RWPE1 (cell line): Measurements from ENCODE around the gene ZNF710.
"Not testable (repeated sequence)": the region's sequence is repeated elsewhere in the genome, so short reads cannot be mapped to it uniquely, and the experiment has no call there.

Source experiments
- CTCF ChIA-PET: fragments of 350-600 bp; sonication (Branson Sonifier 250); formaldehyde crosslinking; extraction: SDS; loops from one replicate; lab custom pipeline; 2021; lab: Yijun Ruan, JAX
- POLR2A ChIA-PET: fragments of 400-600 bp; formaldehyde crosslinking; extraction: SDS; loops from one replicate; lab custom pipeline; 2020; ENCODE audit warnings: antibody characterized with exemption; ENCODE audit not compliant: low non-redundant PET; lab: Yijun Ruan, JAX
- DNase-seq: peaks from one replicate; pipeline ENCODE4 v3.0.0; 2012; ENCODE audit warnings: low spot score
- H3K27ac ChIP-seq: fragments of 450-650 bp; 2 replicates; pipeline ENCODE4 v1.5.1; 2017
- TF ChIP-seq, protein P1 (sequence below): fragments of 450-650 bp; conservative IDR thresholded peaks from 2 replicates; pipeline ENCODE4 v1.5.1; 2017; ENCODE audit warnings: low read depth, mild to moderate bottlenecking

ZNF710 gene, protein sequence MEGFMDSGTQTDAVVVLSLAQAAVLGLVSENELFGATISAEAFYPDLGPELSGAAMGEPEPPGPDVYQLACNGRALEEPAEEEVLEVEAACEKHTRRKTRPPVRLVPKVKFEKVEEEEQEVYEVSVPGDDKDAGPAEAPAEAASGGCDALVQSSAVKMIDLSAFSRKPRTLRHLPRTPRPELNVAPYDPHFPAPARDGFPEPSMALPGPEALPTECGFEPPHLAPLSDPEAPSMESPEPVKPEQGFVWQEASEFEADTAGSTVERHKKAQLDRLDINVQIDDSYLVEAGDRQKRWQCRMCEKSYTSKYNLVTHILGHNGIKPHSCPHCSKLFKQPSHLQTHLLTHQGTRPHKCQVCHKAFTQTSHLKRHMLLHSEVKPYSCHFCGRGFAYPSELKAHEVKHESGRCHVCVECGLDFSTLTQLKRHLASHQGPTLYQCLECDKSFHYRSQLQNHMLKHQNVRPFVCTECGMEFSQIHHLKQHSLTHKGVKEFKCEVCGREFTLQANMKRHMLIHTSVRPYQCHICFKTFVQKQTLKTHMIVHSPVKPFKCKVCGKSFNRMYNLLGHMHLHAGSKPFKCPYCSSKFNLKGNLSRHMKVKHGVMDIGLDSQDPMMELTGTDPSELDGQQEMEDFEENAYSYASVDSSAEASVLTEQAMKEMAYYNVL

DNA sequence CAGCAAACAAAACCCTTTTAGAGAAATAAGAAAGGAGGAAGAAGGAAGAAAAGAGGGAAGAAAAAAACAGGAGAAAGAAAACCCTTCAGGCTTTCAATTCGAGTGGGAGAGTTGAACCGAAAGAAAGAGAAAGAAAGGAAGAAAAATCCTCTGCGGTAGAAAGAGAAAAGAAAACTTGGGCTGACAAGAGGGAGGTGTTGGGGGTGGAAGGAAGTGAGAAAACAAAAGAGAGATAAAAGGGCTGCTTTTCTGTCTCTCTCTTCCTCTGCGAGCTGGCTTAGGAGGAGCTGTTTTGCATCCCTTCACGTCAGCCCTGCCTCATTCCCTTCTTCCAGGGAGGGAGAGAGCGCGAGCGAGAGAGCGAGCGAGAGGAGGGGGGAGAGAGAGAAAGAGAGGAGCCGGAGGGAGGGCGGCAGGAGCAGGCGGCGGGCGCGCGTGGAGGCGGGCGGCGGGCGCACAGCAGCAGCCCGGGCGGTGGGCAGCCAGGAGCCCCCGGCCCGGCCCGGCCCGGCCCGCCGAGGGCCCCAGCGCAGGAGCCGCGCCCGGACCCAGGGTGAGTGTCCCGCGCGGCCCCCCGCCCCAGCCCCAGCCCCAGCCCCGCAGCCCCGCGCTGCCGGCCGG, at the start of gene ZNF710:
Gene ZNF710 (plus strand): TSS at position 263 of the 621 bp plus-strand sequence. CDS start 65,814 bp downstream, outside the sequence.
- ChIA-PET POLR2A (no interaction called here), CTCF (interaction anchor here (0.5 kb wide), 1 partner anchor 11 kb away, joined by 4 read pairs; no protein-coding TSS in a partner anchor)
- H3K27ac ChIP-seq, result peak within 1 kb of the TSS; percentile 97
- TF ChIP-seq, protein P1, sequence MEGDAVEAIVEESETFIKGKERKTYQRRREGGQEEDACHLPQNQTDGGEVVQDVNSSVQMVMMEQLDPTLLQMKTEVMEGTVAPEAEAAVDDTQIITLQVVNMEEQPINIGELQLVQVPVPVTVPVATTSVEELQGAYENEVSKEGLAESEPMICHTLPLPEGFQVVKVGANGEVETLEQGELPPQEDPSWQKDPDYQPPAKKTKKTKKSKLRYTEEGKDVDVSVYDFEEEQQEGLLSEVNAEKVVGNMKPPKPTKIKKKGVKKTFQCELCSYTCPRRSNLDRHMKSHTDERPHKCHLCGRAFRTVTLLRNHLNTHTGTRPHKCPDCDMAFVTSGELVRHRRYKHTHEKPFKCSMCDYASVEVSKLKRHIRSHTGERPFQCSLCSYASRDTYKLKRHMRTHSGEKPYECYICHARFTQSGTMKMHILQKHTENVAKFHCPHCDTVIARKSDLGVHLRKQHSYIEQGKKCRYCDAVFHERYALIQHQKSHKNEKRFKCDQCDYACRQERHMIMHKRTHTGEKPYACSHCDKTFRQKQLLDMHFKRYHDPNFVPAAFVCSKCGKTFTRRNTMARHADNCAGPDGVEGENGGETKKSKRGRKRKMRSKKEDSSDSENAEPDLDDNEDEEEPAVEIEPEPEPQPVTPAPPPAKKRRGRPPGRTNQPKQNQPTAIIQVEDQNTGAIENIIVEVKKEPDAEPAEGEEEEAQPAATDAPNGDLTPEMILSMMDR, result no peak
- no peak for DNase-seq

DNA sequence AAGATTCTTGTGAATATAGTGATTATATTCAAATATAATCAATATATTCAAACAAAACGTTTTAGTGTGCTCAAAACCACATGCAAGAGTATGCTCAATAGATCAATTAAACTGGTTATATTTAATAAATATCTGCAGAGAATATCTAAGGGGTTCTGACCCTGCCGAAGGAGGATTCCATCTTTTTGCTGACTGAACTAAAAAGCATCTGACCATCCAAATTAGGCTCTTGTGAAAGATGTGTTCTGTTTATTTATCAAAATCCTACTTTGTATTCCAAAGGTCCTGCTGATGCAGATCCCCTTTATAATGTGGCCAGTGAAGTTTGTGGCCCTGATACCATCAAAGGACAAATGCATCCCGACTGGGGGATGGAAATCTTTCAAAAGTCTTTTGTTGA, 46.6 kb upstream of the ZNF710 start:
- POLR2A ChIA-PET, result no interaction called here
- TF ChIP-seq, protein P1, result no peak
- no peak for DNase-seq
- no peak overlapping the region for H3K27ac ChIP-seq
- CTCF ChIA-PET, result no interaction called here

DNA sequence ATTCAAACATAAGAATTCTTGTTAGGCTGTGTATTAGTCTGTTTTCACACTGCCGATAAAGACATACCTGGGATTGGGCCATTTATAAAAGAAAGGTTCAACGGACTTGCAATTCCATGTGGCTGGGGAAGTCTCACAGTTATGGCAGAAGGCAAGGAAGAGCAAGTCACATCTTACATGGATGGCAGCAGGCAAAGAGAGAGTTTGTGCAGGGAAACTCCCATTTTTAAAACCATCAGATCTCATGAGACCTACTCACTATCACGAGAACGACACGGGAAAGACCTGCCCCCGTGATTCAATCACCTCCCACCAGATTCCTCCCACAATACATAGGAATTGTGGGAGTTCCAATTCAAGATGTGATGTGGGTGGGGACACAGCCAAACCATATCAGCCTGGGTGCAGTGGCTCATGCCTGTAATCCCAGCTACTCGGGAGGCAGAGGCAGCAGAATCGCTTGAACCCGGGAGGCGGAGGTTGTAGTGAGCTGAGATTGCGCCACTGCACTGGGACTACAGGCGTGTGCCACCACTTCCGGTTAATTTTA, 45.6 kb upstream of the ZNF710 start:
- DNase-seq, POLR2A ChIA-PET, CTCF ChIA-PET, H3K27ac ChIP-seq: not testable (repeated sequence)

DNA sequence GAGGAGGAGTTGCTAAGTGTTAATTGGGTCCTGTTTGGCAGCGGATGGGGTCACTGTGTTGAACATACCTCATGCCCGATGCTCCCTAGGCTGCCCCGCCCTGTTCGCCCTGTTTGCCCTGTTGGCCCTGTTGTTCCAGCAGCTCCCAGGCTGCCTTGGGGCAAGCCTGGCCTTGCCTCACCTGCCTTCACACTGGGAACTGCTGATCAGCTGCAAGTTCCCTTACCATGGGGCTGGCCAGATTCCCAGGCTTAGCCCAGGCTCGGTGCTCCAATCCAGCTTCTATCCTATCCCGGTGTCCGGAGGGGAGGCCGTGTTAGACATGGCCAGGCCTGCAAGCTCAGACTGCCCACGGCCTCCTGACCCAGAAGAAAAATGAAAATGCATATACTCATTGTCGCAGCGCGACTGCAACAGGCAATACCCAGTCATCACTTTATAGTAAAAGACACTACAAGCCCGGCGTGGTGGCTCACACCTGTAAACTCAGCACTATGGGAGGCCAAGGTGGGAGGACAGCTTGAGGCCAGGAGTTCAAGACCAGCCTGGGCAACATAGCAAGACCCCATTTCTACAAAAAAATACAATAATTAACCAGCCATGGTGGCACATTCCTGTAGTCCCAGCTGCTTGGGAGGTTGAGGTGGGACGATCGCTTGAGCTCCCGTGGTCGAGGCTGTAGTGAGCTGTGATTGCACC, 42.9 kb upstream of the ZNF710 start:
- peak; percentile 75 for DNase-seq
- TF ChIP-seq, protein P1, result no peak
- ChIA-PET CTCF (interaction anchor here (0.6 to 1.2 kb wide), 3 partner anchors 60 to 198 kb away, joined by 3 to 6 read pairs (median 3); no protein-coding TSS in a partner anchor), POLR2A (no interaction called here)
- H3K27ac ChIP-seq, result peak overlapping the region; percentile 74

DNA sequence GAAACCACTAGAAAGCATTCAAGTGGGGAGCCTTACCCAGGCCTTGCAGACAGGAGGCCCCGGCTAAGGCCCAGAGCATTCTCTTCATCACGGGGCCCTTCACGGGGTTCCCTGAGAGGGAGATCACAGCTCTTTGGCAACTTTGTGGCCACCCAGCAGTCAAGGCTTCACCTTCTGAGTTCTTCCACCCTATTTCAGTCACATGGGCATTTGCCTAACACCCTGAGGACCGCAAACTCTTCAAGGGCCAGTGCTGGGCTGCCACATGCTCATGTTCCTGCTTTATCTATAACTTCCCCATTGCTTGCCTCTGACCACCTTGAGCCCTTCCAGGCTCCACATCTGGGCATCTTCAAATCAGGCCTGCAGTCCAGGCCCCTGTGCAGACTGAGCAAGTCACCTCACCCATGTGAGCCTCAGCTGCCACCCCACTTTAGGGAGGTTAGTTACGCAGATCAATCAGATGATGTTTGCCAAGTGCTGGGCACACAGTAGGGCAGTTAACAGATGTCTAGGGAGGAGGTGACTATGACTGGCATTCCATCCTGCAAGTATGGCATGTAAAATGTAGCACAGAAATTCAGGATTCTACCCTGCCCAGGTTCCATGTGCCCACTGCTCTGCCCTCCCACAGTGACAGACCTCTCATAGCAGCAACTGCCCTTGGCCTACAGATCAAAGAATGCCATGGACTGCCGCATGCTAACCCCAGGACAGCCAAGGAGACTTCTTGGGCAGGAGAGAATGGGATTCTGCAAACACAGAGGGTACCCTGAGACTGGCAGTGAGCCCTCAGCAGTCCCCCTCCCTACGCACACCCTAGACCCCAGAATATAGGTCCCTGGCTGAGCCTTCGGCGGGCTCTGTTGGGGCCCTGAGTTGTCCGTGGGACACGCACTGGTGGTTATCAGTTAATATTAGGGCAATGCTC, 37.6 kb upstream of the ZNF710 start:
- POLR2A ChIA-PET, result no interaction called here
- CTCF ChIA-PET, result no interaction called here
- H3K27ac ChIP-seq, result no peak overlapping the region
- TF ChIP-seq, protein P1, result no peak
- DNase-seq, result no peak
